DMS53 treated with DMSO at 0.1 percent for 48 hours (cell line): Measurements from ENCODE around the gene GET3.
"Not testable (repeated sequence)": the region's sequence is repeated elsewhere in the genome, so short reads cannot be mapped to it uniquely, and the experiment has no call there.

ENCODE experiments used
- DNase-seq: peaks from one replicate; lab custom pipeline; 2025; ENCODE audit not compliant: unreplicated experiment; lab: John Stamatoyannopoulos, UW

Gene GET3

DNA sequence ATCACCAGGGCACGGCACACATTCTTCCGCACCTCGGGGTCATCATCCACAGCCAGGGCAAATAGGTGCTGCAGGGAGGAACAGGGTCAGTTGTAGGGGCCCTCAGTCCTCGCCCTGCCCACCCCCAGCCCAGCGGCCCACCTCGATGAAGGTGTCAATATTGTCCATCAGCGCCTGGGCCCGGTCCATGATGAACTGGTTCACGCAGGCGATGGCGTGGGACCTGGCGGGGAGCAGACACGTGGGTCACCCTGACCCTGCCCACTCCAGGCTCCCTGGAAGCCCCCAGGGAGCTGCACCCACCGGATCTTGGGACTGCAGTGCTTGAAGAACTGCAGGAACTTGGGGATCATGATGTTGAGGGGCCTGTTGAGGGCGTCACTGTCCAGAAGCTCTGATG lies 22.2 kb upstream of the GET3 start:
- no peak for DNase-seq

DNA sequence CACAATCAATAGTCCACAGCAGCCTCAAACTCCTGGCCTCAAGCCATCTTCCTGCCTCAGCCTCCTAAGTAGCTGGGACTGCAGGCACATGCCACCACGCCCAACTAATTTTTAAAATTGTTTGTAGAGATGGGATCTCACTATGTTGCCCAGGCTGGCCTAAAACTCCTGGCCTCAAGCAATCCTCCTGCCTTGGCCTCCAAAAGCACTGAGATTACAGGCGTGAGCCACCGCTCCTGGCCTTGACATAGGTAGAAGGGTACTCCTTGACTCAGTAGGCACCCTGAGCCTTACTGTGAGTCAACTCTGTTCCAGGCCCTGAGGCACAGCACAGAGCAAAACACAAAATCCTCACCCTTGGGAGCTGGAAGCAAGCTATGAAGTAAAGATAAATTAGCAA lies 21.4 kb upstream of the GET3 start:
- DNase-seq = no peak

DNA sequence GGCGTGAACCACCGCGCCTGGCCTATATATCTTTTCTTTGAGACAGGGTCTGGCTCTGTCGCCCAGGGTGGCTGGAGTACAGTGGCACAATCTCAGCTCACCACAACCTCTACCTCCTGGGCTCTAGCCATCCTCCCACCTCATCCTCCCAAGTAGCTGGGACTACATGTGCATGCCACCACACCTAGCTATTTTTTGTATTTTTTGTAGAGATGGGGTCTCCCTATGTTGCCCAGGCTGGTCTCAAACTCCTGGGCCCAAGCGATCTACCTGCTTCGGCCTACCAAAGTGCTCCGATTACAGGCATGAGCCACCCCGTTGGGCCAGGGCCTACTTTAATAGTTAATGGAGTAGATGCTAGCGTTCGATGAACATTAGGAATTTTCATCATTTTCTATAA lies 17.0 kb upstream of the GET3 start:
- no peak for DNase-seq

DNA sequence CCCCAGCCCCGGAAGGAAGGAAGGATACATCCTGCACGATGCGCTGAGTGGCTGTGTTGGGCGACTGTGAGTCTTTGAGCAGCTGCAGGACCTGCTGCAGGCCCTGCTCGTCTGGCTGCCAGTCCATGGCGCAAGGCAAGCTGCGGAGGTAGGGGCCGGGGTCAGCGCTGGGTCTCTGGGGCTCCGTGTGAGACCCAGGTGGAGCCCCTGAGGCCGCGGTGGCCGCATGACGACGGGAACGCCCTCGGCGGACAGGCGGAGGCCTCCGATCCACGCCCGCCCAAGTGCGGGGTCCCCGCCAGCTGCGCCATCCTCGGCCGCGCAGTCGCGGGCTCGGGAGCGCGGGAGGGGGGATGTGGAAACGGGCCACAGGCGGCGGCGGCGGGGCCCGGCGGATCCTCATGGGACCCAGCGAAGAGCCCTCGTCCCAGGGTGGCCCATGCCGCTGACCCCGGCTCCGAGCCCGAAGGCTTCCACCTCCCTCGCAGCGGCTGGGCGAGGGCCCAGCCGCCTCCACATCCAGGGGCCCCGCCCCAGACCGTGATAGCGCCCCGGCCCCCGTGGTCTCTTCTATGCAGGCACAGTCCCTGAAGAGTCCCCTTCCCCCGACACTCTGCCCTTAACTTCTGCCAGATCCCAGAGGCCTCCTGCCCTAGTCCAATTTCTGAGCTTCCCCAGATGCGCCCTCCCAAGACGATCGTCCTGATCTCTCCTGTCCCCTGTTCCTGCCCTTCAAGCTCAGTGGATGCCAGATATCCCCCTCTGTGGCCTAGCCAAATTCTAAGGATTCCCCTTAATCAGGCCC lies 16.2 kb upstream of the GET3 start:
- no peak for DNase-seq

DNA sequence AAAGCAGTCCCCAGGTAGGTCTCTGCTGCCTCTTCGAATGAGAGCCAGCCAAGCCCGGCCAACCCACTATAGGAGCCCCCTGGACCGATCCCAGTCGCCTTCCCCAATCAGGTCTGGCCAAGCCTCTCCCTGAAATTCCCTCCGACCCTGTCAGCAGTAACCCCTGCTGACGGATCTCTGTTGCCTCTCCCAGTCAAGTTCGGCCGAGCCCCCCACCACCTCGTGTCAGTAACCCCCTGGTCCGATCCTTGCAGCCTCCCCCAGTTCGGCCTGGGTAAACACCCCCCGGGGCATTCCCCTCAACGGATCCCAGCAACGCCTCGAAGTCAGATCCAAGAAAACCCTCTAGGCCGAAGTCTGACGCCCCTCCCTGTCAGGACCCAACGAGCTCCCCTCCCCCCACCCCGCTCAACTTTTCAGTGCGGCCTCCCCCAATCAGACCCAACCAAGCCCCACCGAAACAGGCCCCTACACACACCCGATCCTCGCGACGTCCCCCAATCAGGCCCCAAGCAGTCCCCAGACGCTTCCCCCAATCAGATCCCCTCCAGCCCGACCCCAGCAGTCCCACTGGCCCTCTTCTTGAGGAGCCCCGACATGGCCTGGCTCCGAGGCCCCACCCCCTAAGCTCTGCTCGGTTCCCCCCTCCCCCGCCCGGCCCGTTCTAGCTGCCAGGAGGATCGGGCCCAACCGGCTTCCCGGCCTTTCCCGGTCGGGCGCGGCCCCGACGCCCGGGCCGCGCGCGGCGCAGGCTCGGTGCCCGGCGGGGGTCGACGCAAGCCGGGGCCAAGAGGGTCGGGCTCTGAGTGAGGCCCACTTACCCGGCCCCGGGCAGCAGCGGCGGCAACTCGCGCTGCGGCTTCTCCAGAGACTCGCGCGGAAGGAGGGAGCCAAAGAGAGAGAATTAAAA lies 15.4 kb upstream of the GET3 start:
- no peak for DNase-seq

DNA sequence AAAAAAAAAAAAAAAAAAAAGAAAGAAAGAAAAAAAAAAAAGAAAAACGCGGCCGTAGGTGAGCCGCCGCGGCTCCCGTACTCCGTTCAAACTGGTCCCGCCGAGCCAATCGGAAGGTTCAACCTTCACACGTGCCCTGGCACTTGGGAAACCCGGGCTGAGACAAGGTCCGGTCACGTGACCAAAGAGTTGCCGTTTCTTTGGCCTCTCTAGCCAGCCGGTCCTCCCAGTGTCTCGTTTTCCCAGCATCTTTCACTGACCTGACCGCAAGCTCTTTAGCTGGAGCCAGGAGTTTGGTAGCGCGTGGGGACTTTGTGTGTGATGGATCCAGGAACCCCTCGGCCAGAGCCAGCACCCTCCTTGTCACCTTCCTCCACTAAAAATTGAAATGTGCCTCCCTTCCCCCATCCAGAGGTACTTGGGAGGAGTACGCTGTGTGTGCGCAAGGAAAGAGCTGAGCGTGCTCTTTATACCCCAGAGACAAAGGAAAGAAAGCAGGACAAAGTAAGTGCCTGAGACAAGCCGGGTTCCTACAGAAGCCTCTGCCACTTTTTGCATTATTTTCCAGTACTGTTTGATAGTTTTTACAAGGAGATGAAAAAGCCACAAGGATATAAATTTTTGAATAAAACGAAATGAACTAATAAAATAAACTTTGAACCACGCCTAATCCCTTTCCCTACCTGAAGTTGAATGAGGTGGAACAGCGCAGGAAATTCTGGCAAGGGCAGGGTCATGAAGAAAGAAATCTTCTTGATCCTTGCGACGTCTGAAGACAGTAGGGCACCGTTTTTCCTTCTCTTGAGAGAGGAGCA lies 14.5 kb upstream of the GET3 start:
- peak; percentile 87 for DNase-seq

DNA sequence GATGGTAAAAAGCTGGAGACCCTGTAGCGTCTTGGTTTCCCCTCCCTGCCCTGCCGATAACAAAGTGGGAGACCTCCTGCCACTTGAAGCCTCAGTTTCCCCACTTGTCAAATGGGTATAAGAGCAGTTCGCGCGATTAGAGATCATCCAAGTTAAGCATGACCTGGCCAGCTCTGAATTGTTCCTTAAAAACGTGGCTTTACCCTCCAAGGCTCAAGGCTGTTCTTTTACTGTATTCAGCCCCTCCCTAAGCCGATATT lies 14.0 kb upstream of the GET3 start:
- no peak for DNase-seq

DNA sequence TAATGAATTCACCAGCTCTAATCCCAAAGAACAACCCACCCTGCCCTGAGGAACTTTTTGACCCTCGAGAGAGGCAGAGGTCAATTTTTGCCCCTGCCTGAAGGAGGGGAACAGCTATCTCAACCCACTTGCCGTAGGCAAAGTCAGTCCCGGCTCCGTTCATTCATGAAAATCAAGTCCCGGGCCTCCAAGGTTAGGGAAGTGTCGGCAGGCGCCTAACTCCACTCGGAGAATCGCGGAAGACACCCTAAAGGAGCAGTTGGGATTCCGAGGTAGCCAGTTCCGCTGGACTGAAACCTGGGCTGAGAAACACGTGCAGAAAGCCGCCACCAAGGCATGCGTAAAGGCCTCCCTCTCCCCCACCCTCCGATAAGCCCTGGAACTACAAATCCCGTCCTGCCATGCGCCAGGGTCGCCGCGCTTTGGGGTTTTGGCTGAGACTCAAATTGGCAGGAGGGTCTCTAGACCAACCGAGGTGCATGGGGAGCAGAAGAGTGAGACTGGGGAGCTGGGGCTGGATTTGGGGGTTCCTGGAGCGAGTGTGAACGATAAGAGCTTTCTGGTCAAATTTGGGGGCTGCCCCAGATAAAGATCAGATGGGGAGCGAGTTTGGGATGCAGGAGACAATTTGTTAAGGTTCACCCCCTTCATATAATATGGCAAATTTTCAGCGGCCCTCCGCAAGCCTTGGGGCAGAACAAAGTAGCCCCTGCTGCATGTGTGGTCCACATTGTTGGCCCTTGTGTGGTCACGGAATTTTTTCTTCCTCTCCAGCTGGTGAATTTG lies 13.5 kb upstream of the GET3 start, which contains the start of gene TNPO2:
Gene TNPO2, minus strand, starts transcription at position 292 of the 786 bp plus-strand sequence. CDS start 2,955 bp downstream, outside the sequence.
- DNase-seq = peak; percentile 12

DNA sequence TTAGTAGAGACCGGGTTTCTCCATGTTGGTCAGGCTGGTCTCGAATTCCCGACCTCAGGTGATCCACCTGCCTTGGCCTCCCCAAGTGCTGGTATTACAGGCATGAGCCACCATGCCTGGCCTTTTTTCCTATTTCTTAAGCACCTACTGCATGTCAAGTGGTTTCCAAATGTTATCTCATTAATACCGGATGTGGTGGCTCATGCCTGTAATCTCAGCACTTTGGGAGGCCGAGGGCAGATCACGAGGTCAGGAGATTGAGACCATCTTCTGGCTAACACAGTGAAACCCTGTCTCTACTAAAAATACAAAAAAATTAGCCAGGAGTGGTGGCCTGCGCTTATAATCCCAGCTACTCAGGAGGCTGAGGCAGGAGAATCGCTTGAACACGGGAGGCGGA lies 11.7 kb upstream of the GET3 start:
- DNase-seq = not testable (repeated sequence)

DNA sequence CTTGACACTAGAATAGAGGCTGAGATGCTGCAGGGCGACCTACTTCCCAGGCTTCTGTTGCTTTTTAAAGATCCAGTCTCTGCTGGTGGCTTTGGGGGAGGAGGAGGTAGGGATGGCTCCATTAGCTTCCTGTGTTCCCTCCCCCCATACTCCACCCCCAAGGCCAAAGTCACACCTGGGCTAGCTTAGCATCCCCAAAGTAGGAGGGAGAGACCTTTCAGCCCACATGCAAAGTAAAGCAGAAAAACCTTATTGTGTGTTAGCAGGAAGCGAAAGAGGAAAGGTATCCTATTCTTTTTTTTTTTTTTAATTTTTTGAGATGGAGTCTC lies 10.3 kb upstream of the GET3 start:
- no peak for DNase-seq

DNA sequence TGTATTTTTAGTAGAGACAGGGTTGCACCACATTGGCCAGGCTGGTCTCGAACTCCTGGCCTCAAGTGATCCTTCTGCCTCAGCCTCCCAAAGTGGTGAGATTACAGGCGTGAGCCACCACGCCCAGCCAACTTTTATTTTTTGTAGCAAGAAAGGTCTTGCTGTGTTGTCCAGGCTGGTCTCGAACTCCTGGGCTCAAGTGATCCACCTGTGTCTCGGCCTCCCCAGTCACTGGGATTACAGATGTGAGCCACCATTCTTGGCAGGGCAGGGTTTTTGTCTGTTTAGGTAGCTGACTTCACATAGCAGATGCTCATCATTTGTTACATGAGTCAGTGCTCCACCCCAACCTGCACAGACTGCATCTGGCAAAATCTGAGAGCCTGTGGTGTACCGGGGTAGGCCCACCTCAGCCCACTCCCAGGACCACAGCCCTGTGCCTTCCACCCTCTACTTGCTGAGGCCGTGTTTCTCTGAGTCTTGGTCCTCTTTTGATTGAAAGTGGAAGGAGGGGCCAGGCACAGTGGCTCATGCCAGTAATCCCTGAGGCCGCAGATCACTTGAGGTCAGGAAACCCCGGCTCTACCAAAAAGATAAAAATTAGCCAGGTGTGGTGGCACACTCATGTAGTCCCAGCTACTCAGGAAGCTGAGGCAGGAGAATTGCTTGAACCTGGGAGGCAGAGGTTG lies 9.4 kb upstream of the GET3 start:
- DNase-seq = no peak

DNA sequence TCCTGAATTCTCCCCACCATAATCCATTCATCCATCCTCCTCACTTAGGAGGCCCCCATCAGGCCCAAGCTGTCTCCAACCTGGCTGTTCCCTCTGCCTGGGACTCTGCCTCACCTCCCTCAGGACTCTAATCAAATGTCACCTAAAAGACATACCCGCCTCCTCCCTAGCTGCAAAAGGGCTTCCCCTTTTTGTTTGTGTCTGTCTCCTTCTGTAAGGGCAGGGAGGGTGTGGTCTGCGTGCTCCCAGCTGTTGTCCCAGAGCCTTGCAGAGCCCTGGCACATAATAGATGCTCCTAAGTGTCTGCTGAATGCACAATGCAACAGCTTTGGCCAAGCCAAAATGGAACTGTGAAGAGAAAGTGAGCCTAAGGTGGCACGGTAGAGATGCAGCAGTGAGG lies 7.2 kb upstream of the GET3 start:
- DNase-seq = no peak

DNA sequence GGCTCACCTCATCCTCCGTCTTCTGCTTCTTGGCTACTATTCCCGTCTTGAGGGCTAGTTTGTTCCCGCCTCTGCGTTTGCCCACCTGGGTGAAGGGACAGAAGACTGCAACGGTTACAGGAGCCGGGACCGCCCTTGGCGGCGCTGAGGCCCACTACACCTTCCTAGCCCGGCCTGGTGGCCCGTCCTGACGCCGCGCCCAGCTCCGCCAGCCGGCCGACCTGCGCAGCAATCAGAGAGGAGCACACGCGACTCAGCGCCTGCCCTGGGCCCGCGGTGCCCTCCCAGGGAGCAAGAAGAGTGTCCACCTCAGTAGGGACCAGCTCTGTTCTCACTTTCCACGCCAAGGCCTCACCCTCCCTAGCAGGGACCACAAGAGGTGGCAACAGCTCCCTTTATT lies 6.0 kb upstream of the GET3 start:
- no peak for DNase-seq

DNA sequence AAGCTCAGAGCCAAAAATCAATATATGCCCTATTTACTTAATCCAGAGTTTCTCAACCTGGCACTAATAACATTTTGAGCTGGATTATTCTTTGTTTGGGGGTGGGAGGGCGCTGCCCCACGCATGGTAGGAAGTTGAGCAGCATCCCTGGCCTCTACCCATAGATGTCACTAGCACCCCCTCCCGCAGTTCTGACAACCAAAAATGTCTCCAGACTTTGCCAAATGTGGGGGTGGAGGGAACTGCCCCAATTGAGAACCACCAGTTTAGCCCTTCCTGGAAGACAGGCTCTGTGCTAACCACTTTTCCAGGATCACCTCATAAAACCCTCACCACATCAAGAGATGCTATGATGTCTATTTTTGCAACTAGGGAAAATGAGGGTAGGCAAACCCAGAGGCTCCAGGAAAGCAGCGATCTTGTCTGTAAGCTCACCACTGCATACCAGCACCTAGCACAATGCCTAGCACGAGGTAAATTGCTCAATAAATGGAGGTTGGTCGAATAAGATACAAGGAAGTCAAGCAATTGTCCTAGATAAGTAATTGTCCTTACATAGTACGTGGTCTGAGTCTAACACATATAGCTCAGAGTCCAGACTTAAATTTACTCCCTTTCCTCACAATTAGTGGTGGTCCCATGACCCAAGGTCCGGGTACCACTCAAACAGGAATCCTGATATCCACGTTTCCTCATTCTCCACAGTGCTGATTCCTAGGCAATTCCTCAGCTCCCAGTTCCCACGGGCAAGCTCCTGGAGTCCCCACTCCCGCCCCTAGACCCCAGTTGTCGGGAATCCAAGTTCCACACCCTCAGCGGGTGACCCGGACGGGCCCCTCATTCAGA lies 3.7 kb upstream of the GET3 start:
- no peak for DNase-seq

DNA sequence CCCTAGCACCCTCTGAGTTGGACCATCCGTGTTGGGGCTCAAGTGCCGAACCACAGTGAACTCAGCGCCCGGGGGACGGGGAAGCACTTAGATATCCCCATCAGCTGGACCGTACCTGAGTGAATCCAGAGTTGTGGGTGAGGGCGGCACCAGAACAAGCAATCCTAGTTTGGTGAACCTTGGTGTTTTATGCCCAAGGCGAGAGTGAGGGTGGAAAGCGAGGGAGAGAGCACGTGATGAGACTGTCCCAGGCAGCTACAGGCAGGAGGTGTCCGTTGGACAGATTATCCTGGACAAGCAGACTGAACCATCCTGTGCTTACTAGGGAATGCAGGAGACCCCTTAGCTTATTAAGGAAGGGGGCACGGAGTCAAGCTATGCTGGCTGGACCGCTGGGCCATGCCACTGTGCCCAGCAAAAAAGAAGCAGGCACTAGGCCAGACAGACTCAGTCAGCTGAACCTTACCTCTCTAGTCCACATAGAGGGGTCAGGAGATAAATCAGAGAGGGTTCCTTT lies 596 bp downstream of the GET3 start:
- no peak for DNase-seq

DNA sequence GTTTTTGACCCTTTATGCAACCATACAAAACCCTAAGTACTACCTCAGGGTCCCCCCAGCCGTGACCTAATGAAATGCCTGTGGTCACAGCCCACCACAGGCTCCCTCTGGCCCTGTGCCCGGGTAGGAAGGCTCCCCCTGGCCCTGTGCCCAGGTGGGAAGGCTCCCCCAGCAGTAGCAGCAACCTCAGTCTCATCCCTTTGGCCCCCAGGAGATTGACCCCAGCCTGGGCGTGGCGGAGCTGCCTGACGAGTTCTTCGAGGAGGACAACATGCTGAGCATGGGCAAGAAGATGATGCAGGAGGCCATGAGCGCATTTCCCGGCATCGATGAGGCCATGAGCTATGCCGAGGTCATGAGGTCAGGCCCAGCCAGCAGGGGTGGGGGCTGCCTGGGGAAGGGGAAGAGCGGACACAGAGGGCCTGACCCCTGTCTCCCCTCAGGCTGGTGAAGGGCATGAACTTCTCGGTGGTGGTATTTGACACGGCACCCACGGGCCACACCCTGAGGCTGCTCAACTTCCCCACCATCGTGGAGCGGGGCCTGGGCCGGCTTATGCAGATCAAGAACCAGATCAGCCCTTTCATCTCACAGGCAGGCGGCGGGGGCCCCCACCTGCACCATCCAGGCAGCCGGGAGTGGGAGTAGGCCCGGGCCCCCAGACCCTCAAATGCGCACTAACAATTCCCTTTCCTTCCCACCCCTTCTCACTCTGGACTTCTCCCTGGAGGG lies 8.0 kb downstream of the GET3 start:
- DNase-seq = no peak

DNA sequence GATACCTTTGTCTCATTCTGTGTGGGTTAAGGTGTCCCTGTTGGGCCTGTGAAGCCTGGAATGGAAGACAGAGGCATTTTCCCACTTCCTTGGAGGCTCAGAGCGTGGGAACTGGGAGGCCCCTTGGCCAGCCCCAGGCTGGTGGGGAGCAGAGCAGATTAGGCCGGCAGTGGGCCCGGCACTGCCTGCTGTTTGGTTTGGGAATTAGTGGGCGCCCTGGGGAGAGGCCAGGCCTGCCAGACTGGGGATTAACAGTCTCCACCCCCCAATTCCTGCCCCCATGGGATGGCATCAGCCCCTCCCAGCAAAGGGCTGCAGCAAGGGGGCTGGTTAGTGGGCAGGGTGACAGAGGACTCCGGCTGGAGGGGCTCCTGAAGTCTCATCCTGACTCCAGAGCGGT lies 11.2 kb downstream of the GET3 start:
- no peak for DNase-seq

DNA sequence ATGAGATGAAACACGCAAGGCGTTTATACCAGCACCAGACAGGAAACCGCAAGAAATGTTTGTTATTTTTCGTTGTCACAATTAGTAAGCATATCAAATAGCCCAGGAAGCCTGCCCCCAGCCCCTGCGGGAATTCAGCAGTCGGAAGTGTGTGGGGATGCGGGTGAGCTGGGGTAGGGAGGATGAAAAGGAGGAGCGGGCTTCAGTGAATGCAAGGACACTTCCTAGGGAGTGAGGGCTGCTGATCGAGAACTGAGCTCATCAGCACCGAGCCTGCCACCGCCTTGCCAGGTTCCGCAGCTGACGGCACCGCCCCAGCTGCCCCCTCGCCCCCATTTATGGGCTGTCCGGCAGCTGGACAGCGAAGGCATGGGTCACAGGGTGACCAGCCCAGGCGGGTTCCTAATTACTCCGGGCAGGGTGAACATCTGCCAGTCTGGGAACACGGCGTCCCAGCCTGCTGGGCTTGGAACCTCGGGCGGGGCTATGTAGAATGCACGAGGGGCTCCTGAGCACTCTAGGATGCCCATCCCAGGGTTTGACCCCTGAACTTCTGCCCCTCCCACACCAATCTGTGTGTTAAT lies 12.7 kb downstream of the GET3 start:
- no peak for DNase-seq
